Fibroblast of gingiva (primary cell): ENCODE measurements around the gene ESYT2.

Source experiments
- DNase-seq: peaks from one replicate; pipeline ENCODE4 v3.0.0-alpha.2; 2011; ENCODE audit warnings: low read depth

The ESYT2 gene

GRCh38 chr7:158766570-158767281, 62.6 kb downstream of the ESYT2 start:
- DNase-seq: no peak

- no peak for DNase-seq
Measured at GRCh38 chr7:158765020-158765419, 64.3 kb downstream of the ESYT2 start.

GRCh38 chr7:158763454-158764033, 65.8 kb downstream of the ESYT2 start:
- DNase-seq: no peak

- no peak for DNase-seq
Measured at GRCh38 chr7:158761945-158762344, 67.4 kb downstream of the ESYT2 start.

GRCh38 chr7:158760936-158761335, 68.4 kb downstream of the ESYT2 start:
- no peak for DNase-seq

GRCh38 chr7:158760445-158760764, 68.9 kb downstream of the ESYT2 start:
- DNase-seq: no peak

GRCh38 chr7:158759749-158760444, 69.4 kb downstream of the ESYT2 start:
- no peak for DNase-seq

GRCh38 chr7:158759245-158759614, 70.1 kb downstream of the ESYT2 start:
- DNase-seq: no peak

- DNase-seq: no peak
Measured at GRCh38 chr7:158758586-158759244, 70.6 kb downstream of the ESYT2 start.

- DNase-seq: no peak
Measured at GRCh38 chr7:158757404-158757989, 71.8 kb downstream of the ESYT2 start.

GRCh38 chr7:158754746-158755444, 74.4 kb downstream of the ESYT2 start:
- no peak for DNase-seq

- DNase-seq: no peak
Measured at GRCh38 chr7:158753900-158754299, 75.4 kb downstream of the ESYT2 start.

GRCh38 chr7:158751751-158752150, 77.6 kb downstream of the ESYT2 start:
- no peak for DNase-seq

- DNase-seq: no peak
Measured at GRCh38 chr7:158751199-158751598, 78.1 kb downstream of the ESYT2 start.

- DNase-seq: no peak
Measured at GRCh38 chr7:158750702-158751101, 78.6 kb downstream of the ESYT2 start.

- DNase-seq: no peak
Measured at GRCh38 chr7:158749396-158749795, 79.9 kb downstream of the ESYT2 start.

GRCh38 chr7:158748335-158748734, 81.0 kb downstream of the ESYT2 start:
- no peak for DNase-seq

- DNase-seq: no peak
Measured at GRCh38 chr7:158747408-158747807, 81.9 kb downstream of the ESYT2 start.

- DNase-seq: no peak
Measured at GRCh38 chr7:158746957-158747356, 82.4 kb downstream of the ESYT2 start.

GRCh38 chr7:158745057-158745715, 84.1 kb downstream of the ESYT2 start:
- DNase-seq: no peak

GRCh38 chr7:158744070-158744469, 85.2 kb downstream of the ESYT2 start:
- no peak for DNase-seq

GRCh38 chr7:158743219-158743618, 86.1 kb downstream of the ESYT2 start:
- DNase-seq: no peak
